NT2/D1 (cell line): ENCODE results near the gene WNK2.
"Not testable (repeated sequence)": the region's sequence is repeated elsewhere in the genome, so short reads cannot be mapped to it uniquely, and the experiment has no call there.

Experiments used
- DNase-seq: peaks from one replicate; pipeline ENCODE4 v3.0.0-alpha.2; 2011; ENCODE audit warnings: low read depth, low spot score
- H3K27me3 ChIP-seq: 2 replicates; pipeline ENCODE4 v1.6.0; 2011; ENCODE audit warnings: mild to moderate bottlenecking; ENCODE audit not compliant: insufficient read length, insufficient read depth
- H3K36me3 ChIP-seq: 2 replicates; pipeline ENCODE4 v1.6.1; 2011; ENCODE audit warnings: mild to moderate bottlenecking, low read length, mixed read lengths; ENCODE audit not compliant: insufficient read depth, insufficient read length
- H3K4me1 ChIP-seq: 2 replicates; pipeline ENCODE4 v1.5.1; 2011; ENCODE audit not compliant: insufficient read depth, insufficient read length
- H3K4me3 ChIP-seq: 2 replicates; pipeline ENCODE4 v1.5.1; 2011; ENCODE audit warnings: low read depth; ENCODE audit not compliant: insufficient read length
- H3K9ac ChIP-seq: 2 replicates; pipeline ENCODE4 v1.6.0; 2011; ENCODE audit warnings: low read depth; ENCODE audit not compliant: insufficient read length
- H3K9me3 ChIP-seq: 2 replicates; pipeline ENCODE4 v1.5.1; 2011; ENCODE audit warnings: mild to moderate bottlenecking, low read length; ENCODE audit not compliant: insufficient read depth
- SUZ12 ChIP-seq: IDR thresholded peaks from 2 replicates; pipeline ENCODE4 v1.6.1; 2011; ENCODE audit not compliant: insufficient read length, insufficient read depth; ENCODE audit errors: extremely low read depth
- YY1 ChIP-seq: IDR thresholded peaks from 2 replicates; pipeline ENCODE4 v1.6.1; 2011; ENCODE audit not compliant: insufficient read length, insufficient read depth
- ZNF274 ChIP-seq: IDR thresholded peaks from 2 replicates; pipeline ENCODE4 v1.6.1; 2011; ENCODE audit warnings: mild to moderate bottlenecking, low read depth, low read length

The WNK2 gene

DNA sequence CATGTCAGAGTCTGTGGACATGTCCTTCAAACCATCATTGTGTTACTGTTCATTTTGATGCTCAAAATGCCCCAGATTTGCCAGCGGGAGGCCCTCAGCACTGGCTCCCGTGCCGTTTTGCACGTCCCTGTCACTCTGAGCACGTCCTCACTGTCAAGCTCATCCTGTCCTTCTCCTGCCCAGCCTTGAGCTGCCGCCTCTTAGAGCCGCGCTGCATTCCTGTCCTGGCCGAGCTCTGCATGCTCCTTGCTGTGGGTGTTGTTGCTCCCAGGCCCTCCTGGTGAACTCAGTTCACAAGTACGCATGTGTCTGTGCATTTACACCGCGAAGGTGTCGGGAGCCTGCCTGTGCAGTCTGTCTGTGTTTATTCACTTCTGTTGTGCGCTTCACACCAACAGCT is 62.2 kb downstream of the WNK2 start:
- Histone ChIP-seq H3K4me3 (no peak overlapping the region), H3K27me3 (no peaks in the 10 kb centered on the region), H3K9me3 (no peaks in the 10 kb centered on the region), H3K4me1 (peaks cover 10% of the 10 kb centered on the region), H3K9ac (no peak overlapping the region), H3K36me3 (peaks cover 7% of the 10 kb centered on the region)
- TF ChIP-seq ZNF274 (no peak), SUZ12 (no peak), YY1 (no peak)
- DNase-seq = no peak

DNA sequence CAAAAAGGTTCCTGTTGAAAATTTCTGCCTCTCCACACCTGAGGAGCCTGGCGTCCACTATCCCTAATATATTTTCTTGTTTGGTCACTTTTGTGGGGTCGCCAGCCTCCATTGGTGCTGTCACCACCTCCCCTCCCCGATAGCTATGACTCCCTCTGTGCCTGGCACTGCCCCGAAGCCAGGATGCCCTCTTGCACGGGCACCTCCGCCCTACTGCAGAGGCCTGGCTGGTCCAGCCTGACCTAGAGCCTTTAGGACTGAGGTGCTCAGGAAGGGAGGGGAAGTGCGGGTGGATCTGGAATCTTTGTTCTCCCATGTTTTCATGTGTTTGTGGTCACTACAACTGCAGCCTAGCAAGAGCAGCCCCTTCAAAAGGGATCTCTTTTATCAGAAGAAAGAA is 62.6 kb downstream of the WNK2 start:
- Histone ChIP-seq H3K9ac (no peak overlapping the region), H3K4me1 (peaks cover 10% of the 10 kb centered on the region), H3K4me3 (no peak overlapping the region), H3K36me3 (peaks cover 5% of the 10 kb centered on the region), H3K9me3 (no peaks in the 10 kb centered on the region), H3K27me3 (no peaks in the 10 kb centered on the region)
- no peak for TF ChIP-seq YY1
- no peak for TF ChIP-seq ZNF274
- no peak for TF ChIP-seq SUZ12
- DNase-seq = no peak

GRCh38 chr9:93247099-93247865 is 63.3 kb downstream of the WNK2 start:
- H3K4me3 ChIP-seq = no peak overlapping the region
- no peak for DNase-seq
- TF ChIP-seq SUZ12 (no peak), YY1 (no peak), ZNF274 (no peak)
- no peak overlapping the region for H3K9ac ChIP-seq
- H3K4me1 ChIP-seq = peaks cover 10% of the 10 kb centered on the region
- no peaks in the 10 kb centered on the region for H3K36me3 ChIP-seq
- no peaks in the 10 kb centered on the region for H3K9me3 ChIP-seq
- H3K27me3 ChIP-seq = no peaks in the 10 kb centered on the region

DNA sequence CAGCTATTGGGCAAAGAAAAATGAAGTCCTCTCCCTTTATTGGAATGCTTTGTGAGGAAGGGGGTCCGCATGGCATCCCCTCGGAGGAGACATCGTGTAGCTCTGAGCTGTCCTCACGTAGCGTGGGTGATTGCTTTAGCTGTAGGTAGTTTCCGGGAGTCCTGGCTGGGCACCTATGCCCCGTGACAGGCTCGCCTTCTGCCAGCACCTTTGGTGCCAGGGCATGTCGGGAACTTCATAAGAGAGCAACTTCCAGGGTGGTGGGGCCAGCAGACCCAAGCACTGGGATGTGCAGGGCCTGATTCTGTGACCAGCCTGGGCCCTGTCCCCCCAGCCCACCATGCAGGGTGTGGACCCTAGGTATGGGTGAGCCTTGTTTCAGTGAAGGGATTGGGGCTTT is 64.0 kb downstream of the WNK2 start:
- no peak overlapping the region for H3K9ac ChIP-seq
- no peaks in the 10 kb centered on the region for H3K27me3 ChIP-seq
- DNase-seq = no peak
- no peaks in the 10 kb centered on the region for H3K9me3 ChIP-seq
- TF ChIP-seq ZNF274 = no peak
- TF ChIP-seq YY1 = no peak
- TF ChIP-seq SUZ12 = no peak
- peaks cover 3% of the 10 kb centered on the region for H3K36me3 ChIP-seq
- H3K4me1 ChIP-seq = peaks cover 6% of the 10 kb centered on the region
- H3K4me3 ChIP-seq = no peak overlapping the region

DNA sequence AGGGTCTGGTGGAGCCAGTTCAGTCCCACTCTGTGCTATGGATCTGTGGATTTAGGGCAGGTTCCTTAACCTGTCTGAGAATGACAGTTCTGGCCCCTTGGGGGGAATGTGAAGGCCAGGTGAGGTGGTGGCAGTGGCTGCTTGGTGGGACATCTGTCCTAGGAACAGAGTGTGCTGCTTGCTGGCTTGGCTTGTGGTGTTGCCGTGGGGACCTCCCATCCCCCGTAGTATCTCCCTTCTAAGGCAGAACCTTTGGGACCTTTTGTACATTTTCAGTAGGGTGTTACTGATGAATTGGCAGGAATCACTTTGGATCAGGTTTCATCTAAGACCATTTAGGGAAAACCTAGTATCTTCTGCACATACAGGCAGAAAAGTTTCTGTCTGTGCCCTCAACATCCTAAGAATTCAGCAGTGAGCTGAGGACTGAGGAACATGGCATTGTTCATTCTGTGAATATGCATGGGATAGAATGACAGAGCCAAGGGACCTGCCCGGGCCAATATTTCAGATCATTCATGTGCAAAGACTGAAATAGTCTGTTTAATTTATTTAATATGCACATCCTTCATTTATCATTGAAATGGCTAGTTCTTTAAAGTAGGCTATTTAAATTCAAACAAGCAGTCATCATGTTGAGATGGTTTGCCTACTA is 64.6 kb downstream of the WNK2 start:
- no peak for DNase-seq
- H3K27me3 ChIP-seq = no peaks in the 10 kb centered on the region
- no peak overlapping the region for H3K9ac ChIP-seq
- H3K4me1 ChIP-seq = peaks cover 4% of the 10 kb centered on the region
- TF ChIP-seq ZNF274 = no peak
- no peak for TF ChIP-seq SUZ12
- TF ChIP-seq YY1 = no peak
- H3K4me3 ChIP-seq = no peak overlapping the region
- H3K36me3 ChIP-seq = peaks cover 3% of the 10 kb centered on the region
- no peaks in the 10 kb centered on the region for H3K9me3 ChIP-seq

GRCh38 chr9:93250185-93250584 is 66.2 kb downstream of the WNK2 start:
- Histone ChIP-seq H3K36me3 (peaks cover 3% of the 10 kb centered on the region), H3K27me3 (no peaks in the 10 kb centered on the region), H3K9me3 (no peaks in the 10 kb centered on the region), H3K9ac (no peak overlapping the region), H3K4me1 (no peaks in the 10 kb centered on the region), H3K4me3 (no peak overlapping the region)
- no peak for TF ChIP-seq YY1
- TF ChIP-seq ZNF274 = no peak
- no peak for TF ChIP-seq SUZ12
- no peak for DNase-seq

DNA sequence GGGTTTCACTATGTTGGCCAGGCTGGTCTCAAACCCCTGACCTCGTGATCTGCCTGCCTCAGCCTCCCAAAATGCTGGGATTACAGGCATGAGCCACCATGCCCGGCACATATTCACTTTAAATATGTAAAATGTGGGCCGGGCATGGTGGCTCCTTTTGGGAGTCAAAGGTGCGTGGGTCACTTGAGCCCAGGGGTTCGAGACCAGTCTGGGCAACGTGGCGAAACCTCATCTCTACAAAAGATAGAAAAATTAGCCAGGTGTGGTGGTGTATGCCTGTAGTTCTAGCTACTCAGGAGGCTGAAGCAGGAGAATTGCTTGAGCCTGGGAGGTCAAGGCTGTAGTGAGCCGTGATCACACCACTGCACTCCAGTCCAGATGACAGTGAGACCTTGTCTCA is 67.4 kb downstream of the WNK2 start:
- H3K4me1 ChIP-seq, H3K9me3 ChIP-seq, H3K36me3 ChIP-seq, H3K9ac ChIP-seq, H3K4me3 ChIP-seq, H3K27me3 ChIP-seq, DNase-seq: not testable (repeated sequence)
